ENCODE results near the gene CORO6. TPM values are rescaled to one million over a fixed set of nuclear protein-coding genes. Genes with fewer than 3 reads are reported as not detected.
A peak's percentile ranks its signal among the peaks of the same experiment; 100 is the strongest.

CORO6 gene
- total RNA-seq, 1 experiment from 2014 or later: 0.87 TPM

DNA sequence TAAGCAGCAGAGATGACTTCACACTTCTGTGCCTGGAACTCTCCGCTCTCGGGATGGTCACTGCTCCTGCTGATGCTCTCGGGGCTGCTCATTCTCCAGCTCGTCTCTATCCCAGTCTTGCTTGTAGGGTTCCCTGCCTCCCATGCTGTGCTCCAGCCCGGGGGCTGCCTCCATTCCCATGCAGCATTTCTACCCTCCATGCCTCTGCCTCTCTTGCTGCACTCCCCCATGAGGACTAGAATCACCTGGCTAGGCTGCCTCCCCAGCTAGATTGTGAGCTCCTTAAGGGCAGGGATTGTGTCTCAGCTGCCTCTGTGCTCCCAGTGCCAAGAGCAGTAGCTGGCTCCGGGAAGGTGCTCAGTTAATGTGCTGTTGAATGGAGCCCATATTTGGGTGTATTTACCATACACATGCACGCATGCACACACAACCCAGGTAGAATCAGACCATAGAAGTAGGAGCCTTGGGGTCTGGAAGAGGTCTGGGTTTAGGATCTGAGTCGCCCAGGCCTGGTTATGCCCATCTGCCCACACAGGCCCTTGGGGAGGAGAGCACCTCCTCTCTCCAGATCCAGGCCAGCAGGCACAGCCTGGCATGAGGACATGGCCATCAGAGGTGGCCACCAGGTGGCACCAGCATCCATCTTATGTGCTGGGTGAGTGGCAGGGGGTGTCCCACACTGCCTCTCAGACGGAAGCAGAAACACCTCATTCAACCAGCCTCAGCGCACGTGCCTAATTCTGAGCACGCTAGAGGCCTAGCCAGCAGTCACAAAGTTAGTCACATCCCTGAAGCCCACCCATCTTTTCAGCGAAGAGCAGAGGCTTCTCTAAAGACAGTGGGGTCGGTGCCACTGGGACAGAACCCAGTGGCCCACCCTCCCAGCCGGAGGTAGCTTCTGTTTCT, 42.6 kb downstream of the CORO6 start:
- peak; percentile 87 for DNase-seq (ENCODE audit: extremely low read depth, low read depth)

DNA sequence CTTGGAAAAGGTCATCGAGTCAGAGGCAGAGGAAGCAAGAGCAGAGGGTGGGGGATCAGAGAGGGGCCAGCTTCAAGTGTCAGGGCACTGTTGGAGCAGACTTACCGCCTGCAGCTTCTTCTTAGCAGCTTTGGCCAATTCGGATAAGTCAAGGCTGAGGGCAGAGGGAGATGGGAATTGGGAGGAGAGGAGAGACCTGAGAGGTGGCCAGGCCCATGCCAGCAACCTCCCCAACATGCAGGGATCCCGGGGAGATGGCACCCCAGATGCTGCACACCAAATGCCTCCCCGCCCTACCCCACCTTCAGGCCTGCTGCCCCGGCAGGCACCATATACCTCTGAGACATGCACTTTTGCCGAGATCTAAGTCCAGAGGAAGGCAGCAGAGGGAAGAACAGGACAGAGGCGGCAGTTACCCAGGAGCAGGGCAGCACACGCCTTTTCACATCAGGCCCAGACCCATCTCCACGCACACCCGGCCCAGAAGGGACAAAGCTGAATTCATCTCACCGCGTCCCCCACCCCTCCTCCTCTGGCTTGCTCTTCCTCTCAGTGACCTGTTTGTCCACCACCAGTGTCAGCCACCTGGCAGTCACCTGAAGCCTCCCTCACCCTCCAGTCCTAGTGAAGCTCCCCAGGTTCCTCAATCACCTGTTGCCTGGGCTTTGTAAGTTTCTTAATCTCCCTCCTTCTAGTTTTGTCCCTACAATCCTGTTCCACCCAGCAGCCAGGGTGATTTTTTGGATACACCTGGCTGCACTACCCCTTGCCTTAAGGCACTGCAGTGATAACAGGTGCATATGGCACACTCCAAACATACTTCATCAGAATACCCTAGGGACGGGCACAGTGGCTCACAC, 43.9 kb downstream of the CORO6 start:
- no peak for DNase-seq (ENCODE audit: extremely low read depth, low read depth)

DNA sequence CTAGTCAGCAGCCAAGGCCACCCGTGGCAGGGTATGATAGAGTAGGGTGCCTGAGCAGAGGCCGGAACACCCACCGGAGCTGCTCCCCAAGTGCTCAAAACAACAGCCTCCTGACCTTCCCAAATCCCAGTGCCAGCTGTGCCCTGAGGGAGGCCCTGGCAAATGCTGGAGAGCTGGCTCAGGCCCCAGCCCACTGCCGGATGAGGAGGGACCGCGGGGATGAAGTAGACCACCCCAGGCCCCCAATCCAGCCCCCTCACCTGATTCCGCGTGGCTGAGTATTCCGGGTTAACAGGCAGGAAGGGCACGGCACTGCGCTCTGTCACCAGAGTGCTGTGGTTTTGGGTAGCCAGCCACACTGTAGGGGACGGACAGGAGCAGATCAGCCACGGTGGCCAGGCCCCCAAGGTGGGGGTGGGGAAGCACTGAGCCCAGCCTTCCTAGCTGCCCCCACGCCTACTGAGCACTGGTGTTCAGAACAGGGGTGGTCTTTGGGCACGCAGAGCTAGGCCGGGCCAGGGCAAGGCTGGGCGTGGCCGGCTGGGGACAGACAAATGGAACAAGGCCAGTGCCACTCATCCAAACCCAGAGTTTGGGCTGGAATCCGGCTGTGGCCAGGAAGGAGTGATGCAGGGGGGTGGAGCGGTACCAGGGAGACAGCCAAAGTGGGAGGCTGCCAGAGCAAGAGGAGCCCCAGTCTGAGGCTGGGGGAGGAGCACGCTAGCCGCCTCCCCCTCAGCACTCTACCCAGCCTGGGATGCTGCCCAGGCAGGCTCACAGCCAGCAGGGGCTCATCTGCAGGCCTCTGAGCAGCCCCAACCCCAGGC, 45.1 kb downstream of the CORO6 start:
- no peak for DNase-seq (ENCODE audit: extremely low read depth, low read depth)

DNA sequence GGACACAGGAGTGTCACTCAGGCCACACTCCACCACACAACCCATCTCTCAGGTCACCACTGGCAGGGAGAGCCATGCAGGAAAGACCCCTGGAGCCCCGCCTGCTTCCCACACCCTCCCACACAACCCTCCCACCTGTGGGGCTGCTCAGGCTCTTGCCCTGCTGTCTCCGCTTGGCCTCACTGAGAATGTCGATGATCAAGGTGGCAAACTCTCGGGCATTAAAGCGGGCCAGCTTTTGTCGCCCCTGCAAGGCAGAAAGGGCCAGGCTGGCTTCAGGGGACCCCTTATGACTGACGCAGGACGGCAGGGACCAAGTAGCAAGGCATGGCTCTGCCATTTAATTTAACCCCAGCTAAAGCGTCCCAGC, 45.7 kb downstream of the CORO6 start:
- DNase-seq (ENCODE audit: extremely low read depth, low read depth): no peak

DNA sequence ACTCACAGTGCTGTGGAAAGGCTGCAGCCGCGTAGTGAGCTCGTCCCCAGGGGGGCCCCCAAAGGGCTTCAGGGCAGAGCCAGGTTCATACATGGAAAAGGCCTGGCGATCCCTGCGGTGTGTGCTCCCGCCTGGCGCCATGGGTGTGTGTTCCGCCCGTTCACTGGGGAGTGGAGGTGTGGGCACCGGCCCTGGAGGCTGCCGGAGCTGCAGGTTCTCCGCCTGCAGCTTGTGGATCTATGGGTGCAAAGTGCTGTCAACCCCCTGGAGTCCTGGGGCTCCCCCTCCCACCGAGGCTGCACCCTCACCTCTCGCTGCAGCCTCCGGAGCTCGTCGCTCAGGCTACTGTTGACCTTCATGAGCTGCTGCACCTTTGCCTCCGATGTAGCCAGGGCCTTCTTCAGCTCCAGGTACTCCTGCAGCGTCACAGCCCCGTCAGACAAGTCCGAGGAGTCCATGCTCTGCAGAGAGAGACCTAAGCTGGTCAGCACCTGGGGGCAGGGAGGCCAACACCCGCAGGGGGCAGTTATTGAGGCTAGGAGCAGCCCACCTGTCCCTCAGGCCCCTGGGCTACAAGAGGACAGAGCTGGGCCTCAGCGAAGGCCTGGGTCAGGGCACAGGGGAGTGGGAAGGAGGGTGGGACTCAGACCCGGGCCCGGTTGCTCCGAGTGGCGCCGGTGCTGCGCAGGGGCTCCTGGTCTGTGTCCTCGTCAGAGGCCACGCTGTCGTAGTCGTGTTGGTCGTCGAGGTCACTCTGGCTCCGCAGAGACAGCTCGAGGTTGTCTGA, 46.3 kb downstream of the CORO6 start:
- DNase-seq (ENCODE audit: extremely low read depth, low read depth): no peak

GRCh38 chr17:29575511-29576213, 47.0 kb downstream of the CORO6 start:
- DNase-seq (ENCODE audit: extremely low read depth, low read depth): no peak

- no peak for DNase-seq (ENCODE audit: extremely low read depth, low read depth)
Measured at GRCh38 chr17:29574732-29575510, 47.8 kb downstream of the CORO6 start.

GRCh38 chr17:29573871-29574731, 48.6 kb downstream of the CORO6 start:
- no peak for DNase-seq (ENCODE audit: extremely low read depth, low read depth)

DNA sequence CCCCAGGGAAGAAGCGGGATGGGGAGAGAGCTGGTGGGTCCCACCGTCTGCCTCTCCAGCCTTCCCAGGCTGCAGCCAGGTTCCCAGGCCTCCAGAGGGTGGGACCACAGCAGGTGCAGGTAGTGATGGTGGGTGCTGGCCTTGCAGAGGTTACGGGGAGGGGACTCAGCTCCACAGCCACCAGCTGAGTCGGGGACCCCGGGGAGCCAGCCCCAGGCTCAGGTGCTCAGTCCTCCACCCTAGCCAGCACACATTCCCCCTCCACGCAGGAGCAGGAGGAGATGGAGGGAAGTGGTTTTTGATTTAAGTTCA, 49.2 kb downstream of the CORO6 start:
- no peak for DNase-seq (ENCODE audit: extremely low read depth, low read depth)

GRCh38 chr17:29572691-29573557, 49.8 kb downstream of the CORO6 start:
- no peak for DNase-seq (ENCODE audit: extremely low read depth, low read depth)

GRCh38 chr17:29571883-29572681, 50.6 kb downstream of the CORO6 start:
- DNase-seq (ENCODE audit: extremely low read depth, low read depth): no peak

DNA sequence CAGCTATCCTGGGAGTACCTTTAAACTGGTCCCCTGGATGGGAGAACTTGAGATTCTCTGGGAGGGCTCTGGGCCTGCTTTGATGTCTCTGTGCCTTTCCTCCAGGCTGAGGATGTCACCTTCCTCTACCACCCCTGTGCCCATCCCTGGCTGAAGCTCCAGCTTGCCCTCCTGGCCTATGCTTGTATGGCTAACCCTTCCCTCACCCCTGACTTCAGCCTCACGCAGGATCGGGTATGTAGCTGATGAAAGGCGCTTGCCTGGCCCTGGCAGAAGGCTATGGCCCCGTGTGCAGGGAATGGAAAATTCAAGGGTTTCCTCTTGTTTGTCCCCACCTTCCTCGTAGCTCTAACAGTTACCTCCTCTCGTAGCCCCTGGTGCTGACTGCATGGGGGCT, 51.2 kb downstream of the CORO6 start:
- no peak for DNase-seq (ENCODE audit: extremely low read depth, low read depth)

DNA sequence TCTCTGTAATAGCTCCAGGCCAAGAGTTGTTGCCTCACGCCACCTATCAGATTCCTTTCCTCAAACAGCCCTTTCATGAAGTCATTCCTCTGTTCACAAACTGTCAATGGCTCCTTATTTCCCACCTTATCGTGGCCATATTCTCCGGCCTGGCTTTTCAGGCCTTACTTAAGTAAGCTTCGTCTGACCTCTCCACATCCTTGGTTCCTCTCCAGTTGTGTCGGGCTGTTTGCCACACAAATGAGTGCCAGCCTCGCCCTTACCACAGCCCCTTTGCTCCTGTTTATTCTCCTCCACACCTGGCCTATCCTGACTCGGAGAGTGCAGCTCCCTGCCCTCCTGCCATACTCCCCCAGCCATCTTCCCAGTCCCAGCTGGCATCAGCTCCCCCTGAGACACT, 52.2 kb downstream of the CORO6 start:
- no peak for DNase-seq (ENCODE audit: extremely low read depth, low read depth)

GRCh38 chr17:29569245-29569950, 53.3 kb downstream of the CORO6 start:
- DNase-seq (ENCODE audit: extremely low read depth, low read depth): no peak
